ENCODE results near the gene ZNF439. TPM values are rescaled to one million over a fixed set of nuclear protein-coding genes. Genes with fewer than 3 reads are reported as not detected.

Gene ZNF439
- total and polyA plus RNA-seq, 2 of the 8 experiments (the other 6 are each of a cell fraction or from before 2014, with no cell fraction given): 0.09 TPM; not detected in 1

GRCh38 chr19:11882606-11883005 is 34.1 kb downstream of the ZNF439 start:
- POLR2A ChIA-PET (ENCODE audit: partially characterized antibody): interaction anchor here (0.8 to 11.6 kb wide), 5 partner anchors 41 to 258 kb away, joined by 3 to 65 read pairs (median 4); partner anchors contain the start of genes ZNF20, ZNF844 and ZNF878
- no peaks in the 10 kb centered on the region for H4K20me1 ChIP-seq (replicated peaks in 1 of 2; ENCODE audit: control insufficient read depth in 1 of 2, insufficient read depth in 2 of 2, low read length in 2 of 2)
- H3K56ac ChIP-seq (replicated peaks; ENCODE audit: insufficient read length, low read depth, low read length): no peak overlapping the region
- H3K9ac ChIP-seq (replicated peaks in 1 of 4; ENCODE audit: extremely low read depth in 1 of 4, low read depth in 3 of 4, low read length in 3 of 4): no peak overlapping the region
- CTCF ChIA-PET (ENCODE audit: partially characterized antibody): interaction anchor here (0.5 to 12.8 kb wide), 12 partner anchors 40 to 932 kb away, joined by 3 to 169 read pairs (median 5); partner anchors contain the start of gene ZNF700
- DNase-seq (ENCODE audit: low read depth in 1 of 2, low spot score in 2 of 2) (no peak), FAIRE-seq (no peak)
- H2AK5ac ChIP-seq (ENCODE audit: low read depth, low read length): no peak overlapping the region
- H2BK20ac ChIP-seq (ENCODE audit: low read length): no peak overlapping the region
- no peak overlapping the region for H3K4me3 ChIP-seq (ENCODE audit: extremely low read depth in 1 of 4, insufficient read depth in 2 of 4, low read depth in 3 of 4, low read length in 4 of 4)
- no peak overlapping the region for H4K5ac ChIP-seq (ENCODE audit: insufficient read length, low read depth, low read length)
- H3K79me1 ChIP-seq (ENCODE audit: low read depth, low read length): no peaks in the 10 kb centered on the region
- H3K27ac ChIP-seq (ENCODE audit: low read depth, low read length): no peak overlapping the region
- H2BK15ac ChIP-seq (ENCODE audit: low read length): no peak overlapping the region
- no peak overlapping the region for H3K4ac ChIP-seq (replicated peaks; ENCODE audit: insufficient read length, low read depth, low read length)
- no peak overlapping the region for H3K18ac ChIP-seq (ENCODE audit: extremely low read depth, low read length)
- H3K14ac ChIP-seq (ENCODE audit: insufficient read length): no peak overlapping the region
- peaks cover 0 to 3% of the 10 kb centered on the region in 2 experiments; a peak in 1 of 4 replicates for H3K9me3 ChIP-seq (ENCODE audit: insufficient read depth in 2 of 2, low read depth in 1 of 2, low read length in 1 of 2)
- H3K36me3 ChIP-seq (ENCODE audit: control insufficient read depth in 2 of 4, insufficient read depth in 4 of 4, low read length in 3 of 4): no peaks in the 10 kb centered on the region
- no peak overlapping the region for H4K91ac ChIP-seq (replicated peaks; ENCODE audit: insufficient read length, low read length)
- WGBS, 2 experiments (ENCODE audit: extremely low coverage in 1 of 2, insufficient coverage in 1 of 2, insufficient read length in 1 of 2, insufficient replicate concordance in 2 of 2, low coverage in 1 of 2, low lambda C conversion rate in 2 of 2, missing lambda C conversion rate in 1 of 2): 93% methylated on average over 2 of the region's 2 CpGs; no CpG with 5 or more reads in 1 of the 2 experiments
- H3K27me3 ChIP-seq (replicated peaks in 1 of 4; ENCODE audit: control insufficient read depth in 3 of 4, extremely low read depth in 1 of 4, insufficient read depth in 3 of 4, low read length in 3 of 4): no peaks in the 10 kb centered on the region; a peak in 2 of 7 replicates
- no peaks in the 10 kb centered on the region for H3K79me2 ChIP-seq (ENCODE audit: control insufficient read depth in 1 of 2, insufficient read depth in 2 of 2, low read length in 2 of 2)
- no peak overlapping the region for H2BK12ac ChIP-seq (ENCODE audit: low read depth, low read length)
- no peak overlapping the region for H2BK5ac ChIP-seq (ENCODE audit: low read depth, low read length)
- no peak overlapping the region for H3K23ac ChIP-seq (ENCODE audit: insufficient read length)
- no peak overlapping the region for H3K4me2 ChIP-seq (ENCODE audit: insufficient read depth in 1 of 2, low read depth in 2 of 2, low read length in 2 of 2)
- H2AFZ ChIP-seq (ENCODE audit: low read length): no peak overlapping the region
- peaks cover 4 to 5% (median 4%) of the 10 kb centered on the region in 4 experiments; a peak in 6 of 7 replicates for H3K4me1 ChIP-seq (replicated peaks in 1 of 4; ENCODE audit: control insufficient read depth in 3 of 4, insufficient read depth in 4 of 4, low read length in 3 of 4)
- H3K23me2 ChIP-seq (ENCODE audit: low read depth, low read length): peaks cover 4% of the 10 kb centered on the region; the same call in 1 of the 2 replicates
- no peak overlapping the region for H4K8ac ChIP-seq (ENCODE audit: extremely low read depth, insufficient read depth, low read length)
- no peak overlapping the region for H2BK120ac ChIP-seq (replicated peaks; ENCODE audit: low read depth, low read length)
- no peak for TF ChIP-seq SP2 (IDR thresholded peaks at IDR 0.05; ENCODE audit: low read length)
- TF ChIP-seq SP4 (IDR thresholded peaks at IDR 0.05; ENCODE audit: low read length): no peak
- TF ChIP-seq TBP (IDR thresholded peaks at IDR 0.05; ENCODE audit: low read depth, low read length): no peak
- no peak for TF ChIP-seq KDM4A (IDR thresholded peaks at IDR 0.05; ENCODE audit: low read depth, low read length, severe bottlenecking)
- TF ChIP-seq ATF3 (IDR thresholded peaks at IDR 0.05; ENCODE audit: insufficient read depth, low read depth, low read length): no peak
- no peak for TF ChIP-seq EZH2 (IDR thresholded peaks at IDR 0.05; ENCODE audit: low read depth, low read length, severe bottlenecking)
- no peak for TF ChIP-seq SRF (IDR thresholded peaks at IDR 0.05; ENCODE audit: low read depth, low read length)
- no peak for TF ChIP-seq POLR2A (IDR thresholded peaks at IDR 0.05; ENCODE audit: control extremely low read depth in 1 of 2, low read depth in 2 of 2, low read length in 2 of 2)
- no peak for TF ChIP-seq EP300 (IDR thresholded peaks at IDR 0.05; ENCODE audit: borderline replicate concordance in 1 of 2, low read depth in 2 of 2, low read length in 2 of 2)
- no peak for TF ChIP-seq CBX5 (IDR thresholded peaks at IDR 0.05; ENCODE audit: low read depth, low read length)
- no peak for TF ChIP-seq SIN3A (conservative IDR thresholded peaks at IDR 0.05 in 1 of 2, IDR thresholded peaks at IDR 0.05 in 1 of 2; ENCODE audit: low read depth in 1 of 2, low read length in 2 of 2)
- TF ChIP-seq POLR2AphosphoS5 (IDR thresholded peaks at IDR 0.05; ENCODE audit: low read depth, low read length): no peak
- TF ChIP-seq EGR1 (IDR thresholded peaks at IDR 0.05; ENCODE audit: borderline replicate concordance, low read depth, low read length): no peak
- TF ChIP-seq FOSL1 (IDR thresholded peaks at IDR 0.05; ENCODE audit: insufficient read depth, low read depth, low read length): no peak

Measured in H1 (cell line).